ENCODE data around the gene CHL1. TPM values are rescaled to one million over a fixed set of nuclear protein-coding genes. Genes with fewer than 3 reads are reported as not detected.
A peak's percentile ranks its signal among the peaks of the same experiment; 100 is the strongest.

The CHL1 gene
- total RNA-seq, 1 donor from 2014 or later: 0.49 TPM

DNA sequence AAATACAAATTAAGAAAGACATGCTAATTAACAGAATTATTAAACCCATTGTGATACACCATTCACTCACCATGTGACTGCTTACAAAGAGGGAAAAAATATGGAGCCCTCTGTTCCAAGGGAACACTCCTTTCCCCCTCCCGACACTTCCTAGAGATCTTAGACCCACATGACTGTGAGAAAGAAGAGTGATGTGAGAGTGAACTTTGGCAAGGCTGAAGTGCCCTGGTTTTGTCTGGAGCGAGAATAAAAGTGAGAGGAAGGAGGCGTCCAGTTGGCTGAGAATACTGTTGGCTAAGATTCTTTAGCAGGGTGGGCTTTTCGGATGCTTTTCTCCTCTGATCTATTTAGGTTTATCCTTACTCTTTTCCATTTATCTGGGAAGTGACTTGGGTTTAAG is 14.1 kb downstream of the CHL1 start:
- TF ChIP-seq EZH2 (IDR thresholded peaks at IDR 0.05) (no peak), EZH2phosphoT487 (IDR thresholded peaks at IDR 0.05) (no peak)
- TF ChIP-seq, protein P1, sequence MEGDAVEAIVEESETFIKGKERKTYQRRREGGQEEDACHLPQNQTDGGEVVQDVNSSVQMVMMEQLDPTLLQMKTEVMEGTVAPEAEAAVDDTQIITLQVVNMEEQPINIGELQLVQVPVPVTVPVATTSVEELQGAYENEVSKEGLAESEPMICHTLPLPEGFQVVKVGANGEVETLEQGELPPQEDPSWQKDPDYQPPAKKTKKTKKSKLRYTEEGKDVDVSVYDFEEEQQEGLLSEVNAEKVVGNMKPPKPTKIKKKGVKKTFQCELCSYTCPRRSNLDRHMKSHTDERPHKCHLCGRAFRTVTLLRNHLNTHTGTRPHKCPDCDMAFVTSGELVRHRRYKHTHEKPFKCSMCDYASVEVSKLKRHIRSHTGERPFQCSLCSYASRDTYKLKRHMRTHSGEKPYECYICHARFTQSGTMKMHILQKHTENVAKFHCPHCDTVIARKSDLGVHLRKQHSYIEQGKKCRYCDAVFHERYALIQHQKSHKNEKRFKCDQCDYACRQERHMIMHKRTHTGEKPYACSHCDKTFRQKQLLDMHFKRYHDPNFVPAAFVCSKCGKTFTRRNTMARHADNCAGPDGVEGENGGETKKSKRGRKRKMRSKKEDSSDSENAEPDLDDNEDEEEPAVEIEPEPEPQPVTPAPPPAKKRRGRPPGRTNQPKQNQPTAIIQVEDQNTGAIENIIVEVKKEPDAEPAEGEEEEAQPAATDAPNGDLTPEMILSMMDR (IDR thresholded peaks at IDR 0.05): no peak
- H3K36me3 Mint-ChIP-seq: no peaks in the 10 kb centered on the region
- Histone ChIP-seq H3K27me3 (peaks cover 4% of the 10 kb centered on the region), H3K4me2 (no peak overlapping the region), H3K9me3 (ENCODE audit: low read depth) (no peaks in the 10 kb centered on the region), H3K36me3 (no peaks in the 10 kb centered on the region), H4K20me1 (ENCODE audit: low read depth) (no peaks in the 10 kb centered on the region), H2AFZ (replicated peaks) (no peak overlapping the region), H3K4me3 (no peak overlapping the region), H3K9ac (no peak overlapping the region), H3K79me2 (ENCODE audit: low read depth) (no peaks in the 10 kb centered on the region), H3K27ac (no peak overlapping the region), H3K4me1 (no peaks in the 10 kb centered on the region), H3F3A (ENCODE audit: low read depth) (no peaks in the 10 kb centered on the region)
- H3K27ac Mint-ChIP-seq: no peak overlapping the region
- H3K9me3 Mint-ChIP-seq: no peaks in the 10 kb centered on the region
- H3K4me3 Mint-ChIP-seq: no peak overlapping the region
- DNase-seq (ENCODE audit: low spot score): no peak
- no peaks in the 10 kb centered on the region for H3K27me3 Mint-ChIP-seq (ENCODE audit: insufficient read depth, low read depth)
- H3K4me1 Mint-ChIP-seq: peaks cover 16% of the 10 kb centered on the region

DNA sequence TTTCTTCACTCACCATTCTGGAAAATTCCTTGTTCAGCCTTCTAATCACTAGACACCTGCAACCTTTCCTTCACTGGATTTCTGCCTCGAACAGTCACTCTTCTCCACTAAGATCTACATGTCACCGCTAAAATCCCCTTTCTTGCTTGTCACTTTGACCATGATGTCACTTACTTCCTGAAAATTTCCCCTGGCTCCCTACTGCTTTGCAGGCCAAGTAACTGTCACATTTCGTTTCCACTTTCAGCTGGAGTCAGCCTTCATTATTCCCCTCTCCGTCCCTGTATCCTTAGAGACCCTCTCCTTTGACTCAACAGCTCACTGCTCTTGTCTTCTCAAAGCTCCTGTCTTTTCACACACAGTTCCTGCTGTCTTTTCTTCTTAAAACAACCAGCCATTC is 15.9 kb downstream of the CHL1 start:
- Mint-ChIP-seq H3K36me3 (no peaks in the 10 kb centered on the region), H3K9me3 (no peaks in the 10 kb centered on the region), H3K4me3 (no peak overlapping the region), H3K4me1 (peaks cover 25% of the 10 kb centered on the region), H3K27me3 (ENCODE audit: insufficient read depth, low read depth) (no peaks in the 10 kb centered on the region), H3K27ac (peak overlapping the region; percentile 1)
- Histone ChIP-seq H3K27ac (no peak overlapping the region), H3K79me2 (ENCODE audit: low read depth) (no peaks in the 10 kb centered on the region), H3K9me3 (ENCODE audit: low read depth) (no peaks in the 10 kb centered on the region), H3K4me2 (no peak overlapping the region), H3K4me1 (peaks cover 4% of the 10 kb centered on the region), H3F3A (ENCODE audit: low read depth) (no peaks in the 10 kb centered on the region), H3K4me3 (no peak overlapping the region), H3K27me3 (peaks cover 4% of the 10 kb centered on the region), H4K20me1 (ENCODE audit: low read depth) (no peaks in the 10 kb centered on the region), H3K9ac (no peak overlapping the region), H3K36me3 (no peaks in the 10 kb centered on the region), H2AFZ (replicated peaks) (no peak overlapping the region)
- DNase-seq (ENCODE audit: low spot score): no peak
- TF ChIP-seq, protein P1 (IDR thresholded peaks at IDR 0.05): no peak
- TF ChIP-seq EZH2 (IDR thresholded peaks at IDR 0.05): no peak
- no peak for TF ChIP-seq EZH2phosphoT487 (IDR thresholded peaks at IDR 0.05)

DNA sequence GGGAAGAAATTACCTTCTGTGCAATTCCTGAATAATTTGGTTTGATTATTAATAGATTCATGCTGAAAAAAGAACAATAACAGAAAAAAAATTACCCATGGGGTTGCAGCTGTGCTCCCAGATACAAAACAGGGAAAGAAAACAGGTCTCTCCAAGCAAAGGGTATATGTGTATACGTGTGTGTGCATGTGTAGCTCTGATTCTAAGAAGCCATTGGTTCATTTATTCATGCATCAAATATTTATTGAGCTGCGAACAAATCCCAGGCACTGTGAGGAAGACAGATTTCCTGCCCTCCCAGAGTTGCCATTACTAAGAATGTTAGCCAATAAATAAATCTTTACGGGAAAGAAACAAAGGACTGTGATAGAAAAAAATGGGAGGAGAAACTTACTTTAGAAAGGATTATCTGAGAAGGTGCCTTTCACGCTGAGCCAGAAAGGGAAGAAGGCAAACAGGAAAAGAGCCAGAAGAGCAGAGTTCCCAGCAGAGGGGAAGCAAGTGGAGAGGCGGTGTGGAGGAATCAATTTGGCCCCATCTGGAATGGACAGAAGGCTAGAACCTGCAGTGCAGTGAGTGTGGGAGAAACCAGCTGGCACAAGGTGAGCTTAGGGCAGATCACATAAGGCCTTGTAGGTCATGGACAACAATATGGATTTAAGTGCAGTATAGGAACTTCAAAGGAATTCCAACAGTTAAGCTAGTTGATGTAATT is 20.7 kb downstream of the CHL1 start:
- Histone ChIP-seq H3K9me3 (ENCODE audit: low read depth) (no peaks in the 10 kb centered on the region), H3K36me3 (no peaks in the 10 kb centered on the region), H3K27me3 (no peaks in the 10 kb centered on the region), H3K27ac (no peak overlapping the region), H4K20me1 (ENCODE audit: low read depth) (no peaks in the 10 kb centered on the region), H3K4me2 (no peak overlapping the region), H2AFZ (replicated peaks) (no peak overlapping the region), H3K79me2 (ENCODE audit: low read depth) (no peaks in the 10 kb centered on the region), H3F3A (ENCODE audit: low read depth) (no peaks in the 10 kb centered on the region), H3K9ac (no peak overlapping the region), H3K4me3 (no peak overlapping the region), H3K4me1 (peaks cover 4% of the 10 kb centered on the region)
- H3K27me3 Mint-ChIP-seq (ENCODE audit: insufficient read depth, low read depth): no peaks in the 10 kb centered on the region
- peaks cover 4% of the 10 kb centered on the region for H3K36me3 Mint-ChIP-seq
- TF ChIP-seq EZH2phosphoT487 (IDR thresholded peaks at IDR 0.05): no peak
- no peak for TF ChIP-seq EZH2 (IDR thresholded peaks at IDR 0.05)
- TF ChIP-seq, protein P1 (IDR thresholded peaks at IDR 0.05): no peak
- peak overlapping the region; percentile 52 for H3K27ac Mint-ChIP-seq
- peaks cover 27% of the 10 kb centered on the region for H3K4me1 Mint-ChIP-seq
- H3K9me3 Mint-ChIP-seq: no peaks in the 10 kb centered on the region
- no peak overlapping the region for H3K4me3 Mint-ChIP-seq
- DNase-seq (ENCODE audit: low spot score): no peak
